ENCODE measurements around the gene AQP10. TPM values are rescaled to one million over a fixed set of nuclear protein-coding genes. Genes with fewer than 3 reads are reported as not detected.

AQP10 gene
- total RNA-seq, 1 donor from 2014 or later = not detected

Other genes starting within 250 kb of the AQP10 start
- 0.48 TPM for gene NUP210L, start 166.0 kb upstream of the AQP10 start, total RNA-seq (ENCODE audit: insufficient read depth, low replicate concordance)
- 156 TPM for gene TPM3, start 129.0 kb upstream of the AQP10 start, total RNA-seq (ENCODE audit: insufficient read depth, low replicate concordance)
- not detected for gene CFAP141, start 114.8 kb upstream of the AQP10 start, total RNA-seq (ENCODE audit: insufficient read depth, low replicate concordance)
- gene UBAP2L, start 100.1 kb upstream of the AQP10 start, total RNA-seq (ENCODE audit: insufficient read depth, low replicate concordance) = 31.8 TPM
- 38.0 TPM for gene HAX1, start 48.5 kb upstream of the AQP10 start, total RNA-seq (ENCODE audit: insufficient read depth, low replicate concordance)
- gene ATP8B2, start 4.4 kb downstream of the AQP10 start, total RNA-seq (ENCODE audit: insufficient read depth, low replicate concordance) = 107 TPM
- 14.7 TPM for gene IL6R, start 84.2 kb downstream of the AQP10 start, total RNA-seq (ENCODE audit: insufficient read depth, low replicate concordance)
- not detected for gene TDRD10, start 181.1 kb downstream of the AQP10 start, total RNA-seq (ENCODE audit: insufficient read depth, low replicate concordance)
- 3.4 TPM for gene SHE, start 181.3 kb downstream of the AQP10 start, total RNA-seq (ENCODE audit: insufficient read depth, low replicate concordance)
- gene UBE2Q1, start 237.6 kb downstream of the AQP10 start, total RNA-seq (ENCODE audit: insufficient read depth, low replicate concordance) = 13.7 TPM
- gene CHRNB2, start 246.7 kb downstream of the AQP10 start, total RNA-seq (ENCODE audit: insufficient read depth, low replicate concordance) = 2.9 TPM